Left colon (tissue), 2 donors: ENCODE results near the gene PARP3. TPM values are rescaled to one million over a fixed set of nuclear protein-coding genes. Genes with fewer than 3 reads are reported as not detected.

Experiments
- ATAC-seq: fragments of 200-7000 bp; cut with Tn5 transposase; one replicate; pipeline ENCODE4 v1.9.1; 2020; ENCODE audit warnings: mild to moderate bottlenecking, moderate library complexity
- DNase-seq, 2 donors: peaks; one replicate each; pipeline ENCODE4 v3.0.0-alpha.2; 2020
- intact Hi-C, 2 donors: fragments of 100-400 bp; cut with DNase I in 1 of 2; cut with micrococcal nuclease in 1 of 2; formaldehyde crosslinking; loops; one replicate each; pipeline versions ENCODE4 v1.11.2 to v1.14.0; 2022; cut with DNase I, micrococcal nuclease
- total RNA-seq, 2 donors: library from RNA; stranded (reverse); fragmentation: NEBNext Ultra II Directional; extraction: Animal tissue kit (Norgen Biotek cat#: 25700); gene quantifications; one replicate each; pipeline ENCODE4 v1.2.1, GENCODE V29; 2021
- donor health status: DM: no; HTN: no; CAD: no.
- donor health status: DM: yes; HTN: yes; CAD: no.

The PARP3 gene
- total RNA-seq, 2 donors from 2014 or later: 23.6 to 25.5 TPM

- ATAC-seq (peak; percentile 96), DNase-seq (peak; percentile 92 to 93)
- intact Hi-C loops: loop anchor here in 1 of 2 donors (5.0 kb wide), 1 partner anchor 137 kb away; no protein-coding TSS in a partner anchor
These were observed 53.4 kb downstream of the PARP3 start, which contains the start of gene RPL29 for GRCh38 chr3:51995346-51996163. Gene RPL29 (minus strand): TSS chr3:51995895. CDS start chr3:51995461, 434 bp downstream.

- DNase-seq: no peak
- intact Hi-C loops: loop anchor here in 1 of 2 donors (5.0 kb wide), 1 partner anchor 135 kb away; no protein-coding TSS in a partner anchor
- no peak for ATAC-seq
These were observed 55.0 kb downstream of the PARP3 start for GRCh38 chr3:51997172-51997571.

- intact Hi-C loops: loop anchor here in 1 of 2 donors (5.0 kb wide), 1 partner anchor 134 kb away; no protein-coding TSS in a partner anchor
- DNase-seq: no peak
- ATAC-seq: no peak
These were observed 55.9 kb downstream of the PARP3 start for GRCh38 chr3:51997935-51998596.

Other genes with a start within 250 kb of the PARP3 start
- gene GRM2, start 235.3 kb upstream of the PARP3 start, total RNA-seq: not detected
- gene IQCF6, start 163.1 kb upstream of the PARP3 start, total RNA-seq: not detected
- not detected for gene IQCF2, start 80.7 kb upstream of the PARP3 start, total RNA-seq
- gene IQCF5, start 66.8 kb upstream of the PARP3 start, total RNA-seq: not detected
- gene IQCF1, start 39.0 kb upstream of the PARP3 start, total RNA-seq: not detected
- gene RRP9, start 459 bp upstream of the PARP3 start, total RNA-seq: 10 to 100 TPM; 11.0 to 16.1 TPM
- gene GPR62, start 13.0 kb downstream of the PARP3 start, total RNA-seq: not detected
- 10 to 100 TPM; 23.3 to 27.4 TPM for gene PCBP4, start 25.1 kb downstream of the PARP3 start, total RNA-seq
- gene ABHD14B, start 31.7 kb downstream of the PARP3 start, total RNA-seq: 10 to 100 TPM; 81.5 to 96.7 TPM
- 1 to 10 TPM; 6.1 to 8.6 TPM for gene ABHD14A, start 32.7 kb downstream of the PARP3 start, total RNA-seq
- gene ACY1, start 41.2 kb downstream of the PARP3 start, total RNA-seq: 100 to 1,000 TPM; 153 to 160 TPM
- gene RPL29, start 53.5 kb downstream of the PARP3 start, total RNA-seq: 100 to 1,000 TPM; 894 to 910 TPM
- 1 to 10 TPM; 7.4 to 9.1 TPM for gene DUSP7, start 114.2 kb downstream of the PARP3 start, total RNA-seq
- 1 to 10 TPM; 4.3 to 7.4 TPM for gene POC1A, start 212.1 kb downstream of the PARP3 start, total RNA-seq